ENCODE results near the gene PIK3C2G. TPM values are rescaled to one million over a fixed set of nuclear protein-coding genes. Genes with fewer than 3 reads are reported as not detected.

The PIK3C2G gene
- total RNA-seq, 1 experiment from 2014 or later = not detected

- no peak overlapping the region for H2BK15ac ChIP-seq (ENCODE audit: low read depth, low read length)
- H3K79me1 ChIP-seq (ENCODE audit: insufficient read depth, low read depth, low read length, poor library complexity, severe bottlenecking) = no peaks in the 10 kb centered on the region
- H2BK20ac ChIP-seq (ENCODE audit: low read depth, low read length, poor library complexity, severe bottlenecking) = no peak overlapping the region
- Mint-ChIP-seq H3K36me3 (ENCODE audit: insufficient read depth in 1 of 3, low read depth in 3 of 3) (peaks cover 4 to 7% (median 5%) of the 10 kb centered on the region in 3 experiments; a peak in 6 of 7 replicates), H3K9me3 (peaks cover 6 to 7% of the 10 kb centered on the region in 2 experiments), H3K27ac (no peak overlapping the region; a peak in 1 of 7 replicates), H3K4me3 (no peak overlapping the region), H3K27me3 (ENCODE audit: low read depth) (no peaks in the 10 kb centered on the region), H3K4me1 (peaks cover 44 to 52% of the 10 kb centered on the region in 2 experiments)
- no peak overlapping the region for H3K9ac ChIP-seq (ENCODE audit: extremely low read depth, insufficient read length, low read length)
- no peak overlapping the region for H2AK5ac ChIP-seq (ENCODE audit: insufficient read length, low read length)
- peaks cover 10% of the 10 kb centered on the region; the same call in 1 of the 2 replicates for H3K4me1 ChIP-seq (ENCODE audit: insufficient read depth, low read length)
- no peak overlapping the region for H2AFZ ChIP-seq (ENCODE audit: low read length)
- TF ChIP-seq CTCF (conservative IDR thresholded peaks at IDR 0.05) = no peak
- H4K5ac ChIP-seq (ENCODE audit: insufficient read length, low read depth, low read length) = no peak overlapping the region
- H2BK12ac ChIP-seq (ENCODE audit: insufficient read length, low read depth, low read length) = no peak overlapping the region
- H3K56ac ChIP-seq (ENCODE audit: insufficient read length, low read depth, low read length) = no peak overlapping the region
- no CpG with 5 or more reads among the region's 1 CpG for WGBS (ENCODE audit: extremely low coverage, insufficient read length, low lambda C conversion rate)
- H3K23ac ChIP-seq (ENCODE audit: insufficient read length, low read depth, low read length) = no peak overlapping the region
- H3K27ac ChIP-seq (ENCODE audit: insufficient read length, low read depth, low read length) = no peak overlapping the region
- H3K14ac ChIP-seq (ENCODE audit: insufficient read depth, low read length) = no peak overlapping the region
- no peak overlapping the region for H3K4ac ChIP-seq (ENCODE audit: low read depth, low read length)
- no peak overlapping the region for H2BK5ac ChIP-seq (ENCODE audit: insufficient read length, low read length)
- no peak overlapping the region for H3T11ph ChIP-seq (ENCODE audit: low read length)
- no peaks in the 10 kb centered on the region for H3K23me2 ChIP-seq (ENCODE audit: insufficient read length, low read depth, low read length, poor library complexity, severe bottlenecking)
- no peak for DNase-seq
- H4K20me1 ChIP-seq (ENCODE audit: control insufficient read depth, insufficient read depth, insufficient read length) = no peaks in the 10 kb centered on the region
- H3K27me3 ChIP-seq (ENCODE audit: insufficient read depth, low read length) = no peaks in the 10 kb centered on the region
- H2BK120ac ChIP-seq (ENCODE audit: low read depth, low read length, poor library complexity, severe bottlenecking) = no peak overlapping the region
- no peak overlapping the region for H4K8ac ChIP-seq (replicated peaks; ENCODE audit: insufficient read length, low read depth, low read length)
- no peak overlapping the region for H4K91ac ChIP-seq (ENCODE audit: insufficient read length, low read depth, low read length)
- H3K4me2 ChIP-seq (ENCODE audit: insufficient read depth, insufficient read length, low read length) = no peak overlapping the region
- H3K79me2 ChIP-seq (ENCODE audit: insufficient read depth, low read length) = no peaks in the 10 kb centered on the region
- no peak overlapping the region for H3K18ac ChIP-seq (ENCODE audit: insufficient read length, low read depth, low read length)
- H3K9me3 ChIP-seq (ENCODE audit: control insufficient read depth, low read depth, low read length) = no peaks in the 10 kb centered on the region
Observed at GRCh38 chr12:18457362-18457761, 196.0 kb downstream of the PIK3C2G start.
